ENCODE results near the gene NCOR1. TPM values are rescaled to one million over a fixed set of nuclear protein-coding genes. Genes with fewer than 3 reads are reported as not detected.
"Not testable (repeated sequence)": the region's sequence is repeated elsewhere in the genome, so short reads cannot be mapped to it uniquely, and the experiment has no call there.

NCOR1 gene
- total RNA-seq, 1 donor from 2014 or later = 152 TPM

DNA sequence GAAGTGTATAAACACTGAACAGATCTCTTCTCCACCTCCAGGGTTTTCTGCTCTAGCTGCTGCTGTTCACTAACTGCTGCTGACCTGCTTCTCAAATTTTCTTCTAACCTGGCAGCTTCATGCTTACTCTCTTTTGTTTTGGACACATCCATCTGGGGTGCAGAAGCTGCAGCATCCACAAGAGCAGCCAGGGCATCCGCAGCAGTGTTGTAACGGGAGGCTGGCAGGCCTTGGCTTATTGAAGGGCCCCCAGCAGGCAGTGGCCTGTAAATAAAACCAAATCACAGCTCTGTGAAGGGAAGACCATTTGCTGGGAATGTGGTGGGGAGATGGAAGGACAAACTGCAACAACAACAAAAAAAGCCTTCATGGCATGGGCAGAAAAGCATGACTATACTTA, 153.7 kb downstream of the NCOR1 start:
- no peak overlapping the region for H3K4me3 Mint-ChIP-seq (ENCODE audit: unreplicated experiment)
- H3K4me1 Mint-ChIP-seq (ENCODE audit: low read depth, unreplicated experiment) = peaks cover 4% of the 10 kb centered on the region
- no peak overlapping the region for H3K27ac Mint-ChIP-seq (ENCODE audit: unreplicated experiment)
- DNase-seq = no peak
- peaks cover 3% of the 10 kb centered on the region for H3K9me3 Mint-ChIP-seq (ENCODE audit: unreplicated experiment)
- TF ChIP-seq, protein P1, sequence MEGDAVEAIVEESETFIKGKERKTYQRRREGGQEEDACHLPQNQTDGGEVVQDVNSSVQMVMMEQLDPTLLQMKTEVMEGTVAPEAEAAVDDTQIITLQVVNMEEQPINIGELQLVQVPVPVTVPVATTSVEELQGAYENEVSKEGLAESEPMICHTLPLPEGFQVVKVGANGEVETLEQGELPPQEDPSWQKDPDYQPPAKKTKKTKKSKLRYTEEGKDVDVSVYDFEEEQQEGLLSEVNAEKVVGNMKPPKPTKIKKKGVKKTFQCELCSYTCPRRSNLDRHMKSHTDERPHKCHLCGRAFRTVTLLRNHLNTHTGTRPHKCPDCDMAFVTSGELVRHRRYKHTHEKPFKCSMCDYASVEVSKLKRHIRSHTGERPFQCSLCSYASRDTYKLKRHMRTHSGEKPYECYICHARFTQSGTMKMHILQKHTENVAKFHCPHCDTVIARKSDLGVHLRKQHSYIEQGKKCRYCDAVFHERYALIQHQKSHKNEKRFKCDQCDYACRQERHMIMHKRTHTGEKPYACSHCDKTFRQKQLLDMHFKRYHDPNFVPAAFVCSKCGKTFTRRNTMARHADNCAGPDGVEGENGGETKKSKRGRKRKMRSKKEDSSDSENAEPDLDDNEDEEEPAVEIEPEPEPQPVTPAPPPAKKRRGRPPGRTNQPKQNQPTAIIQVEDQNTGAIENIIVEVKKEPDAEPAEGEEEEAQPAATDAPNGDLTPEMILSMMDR (IDR thresholded peaks at IDR 0.05; ENCODE audit: partially characterized antibody, unreplicated experiment) = no peak
- no peaks in the 10 kb centered on the region for H3K27me3 Mint-ChIP-seq (ENCODE audit: unreplicated experiment)
- H3K36me3 Mint-ChIP-seq (ENCODE audit: unreplicated experiment) = no peaks in the 10 kb centered on the region

DNA sequence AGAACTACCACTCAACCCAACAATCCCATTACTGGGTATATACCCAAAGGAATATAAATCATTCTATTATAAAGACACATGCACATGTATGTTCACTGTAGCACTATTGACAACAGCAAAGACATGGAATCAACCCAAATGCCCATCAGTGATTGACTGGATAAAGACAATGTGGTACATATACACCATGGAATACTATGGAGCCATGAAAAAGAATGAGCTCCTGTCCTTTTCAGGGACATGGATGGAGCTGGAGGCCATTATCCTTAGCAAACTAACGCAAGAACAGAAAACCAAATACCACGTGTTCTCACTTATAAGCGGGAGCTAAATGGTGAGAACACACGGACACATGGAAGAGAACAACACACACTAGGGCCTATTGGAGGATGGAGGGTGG, 160.2 kb downstream of the NCOR1 start:
- not testable (repeated sequence) for H3K27ac Mint-ChIP-seq (ENCODE audit: unreplicated experiment); H3K9me3 Mint-ChIP-seq (ENCODE audit: unreplicated experiment); H3K27me3 Mint-ChIP-seq (ENCODE audit: unreplicated experiment); DNase-seq; H3K4me1 Mint-ChIP-seq (ENCODE audit: low read depth, unreplicated experiment); H3K4me3 Mint-ChIP-seq (ENCODE audit: unreplicated experiment)
- peaks cover 15% of the 10 kb centered on the region for H3K36me3 Mint-ChIP-seq (ENCODE audit: unreplicated experiment)

DNA sequence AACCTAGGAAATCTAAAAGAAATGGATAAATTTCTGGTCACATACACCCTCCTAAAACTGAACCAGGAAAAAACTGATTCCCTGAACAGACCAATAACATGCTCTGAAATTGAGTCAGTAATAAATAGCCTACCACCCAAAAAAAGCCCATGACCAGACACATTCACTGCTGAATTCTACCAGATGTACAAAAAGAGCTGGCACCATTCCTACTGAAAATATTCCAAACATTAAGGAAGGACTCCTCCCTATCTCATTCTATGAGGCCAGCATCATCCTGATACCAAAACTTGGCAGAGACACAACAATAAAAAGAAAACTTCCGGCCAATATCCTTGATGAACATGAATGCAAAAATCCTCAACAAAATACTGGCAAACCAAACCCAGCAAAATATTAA, 162.8 kb downstream of the NCOR1 start:
- peaks cover 5% of the 10 kb centered on the region for H3K9me3 Mint-ChIP-seq (ENCODE audit: unreplicated experiment)
- H3K4me1 Mint-ChIP-seq (ENCODE audit: low read depth, unreplicated experiment) = no peaks in the 10 kb centered on the region
- H3K36me3 Mint-ChIP-seq (ENCODE audit: unreplicated experiment) = peaks cover 15% of the 10 kb centered on the region
- DNase-seq = no peak
- TF ChIP-seq, protein P1 (IDR thresholded peaks at IDR 0.05; ENCODE audit: partially characterized antibody, unreplicated experiment) = no peak
- H3K27me3 Mint-ChIP-seq (ENCODE audit: unreplicated experiment) = no peaks in the 10 kb centered on the region
- no peak overlapping the region for H3K4me3 Mint-ChIP-seq (ENCODE audit: unreplicated experiment)
- no peak overlapping the region for H3K27ac Mint-ChIP-seq (ENCODE audit: unreplicated experiment)

DNA sequence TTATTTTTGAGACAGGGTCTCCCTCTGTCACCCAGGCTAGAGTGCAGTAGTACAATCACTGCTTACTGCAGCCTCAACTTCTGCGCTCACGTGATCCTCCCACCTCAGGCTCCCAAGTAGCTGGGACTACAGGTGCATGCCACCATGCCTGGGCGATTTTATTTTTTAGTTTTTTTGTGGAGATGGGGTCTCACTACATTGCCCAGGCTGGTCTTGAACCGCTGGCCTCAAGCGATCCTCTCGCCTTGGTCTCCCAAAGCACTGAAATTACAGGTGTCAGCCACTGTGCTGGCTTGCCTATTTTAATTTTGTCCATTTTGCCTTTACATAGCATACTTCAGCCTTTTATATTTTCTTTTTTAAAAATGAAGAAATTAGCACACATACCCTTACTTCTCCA, 164.5 kb downstream of the NCOR1 start:
- H3K4me3 Mint-ChIP-seq (ENCODE audit: unreplicated experiment) = no peak overlapping the region
- H3K36me3 Mint-ChIP-seq (ENCODE audit: unreplicated experiment) = peaks cover 20% of the 10 kb centered on the region
- no peak overlapping the region for H3K27ac Mint-ChIP-seq (ENCODE audit: unreplicated experiment)
- H3K9me3 Mint-ChIP-seq (ENCODE audit: unreplicated experiment) = peaks cover 7% of the 10 kb centered on the region
- no peaks in the 10 kb centered on the region for H3K27me3 Mint-ChIP-seq (ENCODE audit: unreplicated experiment)
- H3K4me1 Mint-ChIP-seq (ENCODE audit: low read depth, unreplicated experiment) = no peaks in the 10 kb centered on the region
- DNase-seq = no peak
- TF ChIP-seq, protein P1 (IDR thresholded peaks at IDR 0.05; ENCODE audit: partially characterized antibody, unreplicated experiment) = no peak

DNA sequence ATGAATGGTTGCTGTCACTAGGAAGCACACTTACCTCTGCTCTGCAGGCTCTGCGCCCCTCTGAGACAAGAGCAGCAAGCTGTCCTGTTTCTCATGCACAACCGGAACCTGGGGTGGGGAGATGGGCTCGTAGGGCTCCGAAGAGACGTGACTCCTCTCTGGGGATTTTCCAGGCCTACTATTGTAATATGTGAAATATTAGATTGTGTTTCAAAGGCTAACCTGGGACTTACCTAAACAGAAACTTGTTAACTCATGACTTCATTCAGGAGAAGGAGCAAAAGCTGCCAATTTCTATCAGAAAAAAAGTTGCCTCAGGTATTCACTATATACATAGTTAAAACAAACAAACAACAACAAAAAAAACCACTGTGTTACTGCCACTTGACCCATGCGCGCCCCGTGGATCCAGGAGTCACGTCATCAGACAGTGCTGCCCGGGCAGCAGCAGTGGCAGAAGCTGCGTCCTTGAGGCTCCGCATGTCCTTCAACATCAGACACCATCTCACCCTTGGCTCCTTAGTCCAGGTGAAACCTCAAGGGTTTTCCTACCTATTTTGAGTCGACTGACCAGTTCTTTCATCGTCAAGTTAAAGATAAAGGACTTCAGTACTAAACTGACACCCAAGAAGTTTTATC, 166.4 kb downstream of the NCOR1 start:
- Mint-ChIP-seq H3K9me3 (ENCODE audit: unreplicated experiment) (peaks cover 8% of the 10 kb centered on the region), H3K27me3 (ENCODE audit: unreplicated experiment) (no peaks in the 10 kb centered on the region), H3K36me3 (ENCODE audit: unreplicated experiment) (peaks cover 14% of the 10 kb centered on the region), H3K4me1 (ENCODE audit: low read depth, unreplicated experiment) (no peaks in the 10 kb centered on the region), H3K4me3 (ENCODE audit: unreplicated experiment) (no peak overlapping the region), H3K27ac (ENCODE audit: unreplicated experiment) (no peak overlapping the region)
- TF ChIP-seq, protein P1 (IDR thresholded peaks at IDR 0.05; ENCODE audit: partially characterized antibody, unreplicated experiment) = no peak
- no peak for DNase-seq

Measured in glutamatergic neuron (in vitro differentiated cells).